Fibroblast of lung (primary cell): ENCODE results near the gene NCR2.
A peak's percentile ranks its signal among the peaks of the same experiment; 100 is the strongest.

Experiments
- EZH2 ChIP-seq: IDR thresholded peaks from 2 replicates; pipeline ENCODE4 v1.5.1; 2012; ENCODE audit warnings: low read length, control low read depth, mild to moderate bottlenecking; ENCODE audit errors: missing control alignments
- TF ChIP-seq, protein P1 (sequence below), 2 donors: IDR thresholded peaks in 1 of 2; conservative IDR thresholded peaks in 1 of 2; 1 replicate in 1 of 2; 2 replicates in 1 of 2; pipeline ENCODE4 v1.5.1; 2011 to 2012; ENCODE audit warnings: low read length in 2 of 2, control low read depth in 1 of 2, inconsistent platforms in 1 of 2, low read depth in 1 of 2, mild to moderate bottlenecking in 1 of 2

DNA sequence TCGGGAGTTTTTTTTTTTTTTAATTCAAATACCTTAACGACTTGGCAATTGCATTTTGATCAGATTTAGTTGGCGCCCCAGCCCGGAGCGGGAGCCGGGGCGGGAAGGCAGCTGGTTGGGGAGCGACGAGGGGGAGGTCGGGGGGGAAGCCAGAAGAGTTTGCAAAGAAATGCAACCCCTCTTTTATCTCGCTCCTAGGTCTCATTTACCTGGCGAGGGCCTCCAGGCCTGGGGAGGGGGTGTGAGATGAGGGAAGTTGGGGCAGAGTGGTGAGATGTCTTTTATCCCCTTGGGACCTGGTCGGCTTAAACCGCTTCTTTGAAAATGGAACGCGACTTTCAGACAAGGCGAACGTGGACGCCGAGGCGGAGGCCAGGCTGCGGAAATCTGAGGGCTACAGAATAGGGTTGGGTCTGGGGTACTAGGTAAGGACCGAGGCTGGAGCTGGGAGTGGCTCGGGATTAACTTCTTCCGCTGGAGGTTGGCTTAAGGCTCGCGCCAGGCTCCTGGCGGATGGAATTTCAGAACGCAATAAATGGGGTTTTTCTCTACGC lies 40.3 kb downstream of the NCR2 start:
- TF ChIP-seq, protein P1, sequence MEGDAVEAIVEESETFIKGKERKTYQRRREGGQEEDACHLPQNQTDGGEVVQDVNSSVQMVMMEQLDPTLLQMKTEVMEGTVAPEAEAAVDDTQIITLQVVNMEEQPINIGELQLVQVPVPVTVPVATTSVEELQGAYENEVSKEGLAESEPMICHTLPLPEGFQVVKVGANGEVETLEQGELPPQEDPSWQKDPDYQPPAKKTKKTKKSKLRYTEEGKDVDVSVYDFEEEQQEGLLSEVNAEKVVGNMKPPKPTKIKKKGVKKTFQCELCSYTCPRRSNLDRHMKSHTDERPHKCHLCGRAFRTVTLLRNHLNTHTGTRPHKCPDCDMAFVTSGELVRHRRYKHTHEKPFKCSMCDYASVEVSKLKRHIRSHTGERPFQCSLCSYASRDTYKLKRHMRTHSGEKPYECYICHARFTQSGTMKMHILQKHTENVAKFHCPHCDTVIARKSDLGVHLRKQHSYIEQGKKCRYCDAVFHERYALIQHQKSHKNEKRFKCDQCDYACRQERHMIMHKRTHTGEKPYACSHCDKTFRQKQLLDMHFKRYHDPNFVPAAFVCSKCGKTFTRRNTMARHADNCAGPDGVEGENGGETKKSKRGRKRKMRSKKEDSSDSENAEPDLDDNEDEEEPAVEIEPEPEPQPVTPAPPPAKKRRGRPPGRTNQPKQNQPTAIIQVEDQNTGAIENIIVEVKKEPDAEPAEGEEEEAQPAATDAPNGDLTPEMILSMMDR (conservative IDR thresholded peaks at IDR 0.05 in 1 of 2, IDR thresholded peaks at IDR 0.05 in 1 of 2; ENCODE audit: low read depth in 1 of 2, low read length in 2 of 2): no peak
- TF ChIP-seq EZH2: peak; percentile 43
